ENCODE measurements around the gene SLC5A10.

SLC5A10 gene

DNA sequence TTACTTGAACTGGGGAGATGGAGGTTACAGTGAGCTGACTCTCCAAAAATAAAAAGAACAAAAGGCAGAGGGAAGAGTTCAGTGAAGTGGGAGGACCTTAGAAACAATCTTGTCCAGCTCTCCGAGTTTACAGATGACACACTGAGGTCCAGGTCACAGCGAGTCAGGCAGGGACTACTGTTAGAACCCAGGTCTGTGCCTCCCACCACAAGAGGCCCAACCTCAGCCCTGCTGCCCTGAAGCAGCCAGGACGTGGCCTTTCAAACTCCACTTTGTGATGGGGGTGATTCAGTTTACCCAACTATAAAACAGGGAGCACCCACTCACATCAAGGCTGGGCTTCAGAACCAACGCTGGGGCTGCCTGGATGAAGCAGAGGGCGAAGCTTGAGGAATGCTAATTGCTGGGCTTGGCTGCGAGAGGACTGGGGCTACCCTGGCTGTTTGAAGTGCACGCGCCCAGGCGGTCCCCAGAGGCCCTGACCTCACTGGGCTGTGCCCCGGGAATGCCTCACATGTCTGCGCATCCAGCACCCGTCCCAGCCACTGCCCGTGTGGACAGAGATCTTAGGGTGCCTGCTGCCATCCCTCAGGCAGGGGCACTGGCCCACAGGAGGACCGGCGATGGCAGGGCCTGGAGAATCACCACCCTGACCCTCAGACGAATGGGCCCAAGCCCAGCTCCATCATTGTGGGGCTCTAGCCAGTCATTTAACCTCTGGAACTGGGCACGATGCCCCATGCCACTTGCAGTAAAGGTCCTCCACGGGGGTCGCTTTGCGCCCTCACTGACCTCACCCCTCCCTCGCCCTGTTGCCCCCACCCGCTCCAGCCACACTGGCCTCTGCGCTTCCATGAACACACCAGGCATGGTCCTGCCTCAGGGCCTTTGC lies 11.4 kb downstream of the SLC5A10 start:
- in situ Hi-C loops (cut with MboI; ENCODE audit: low sequenced_read_pairs, unreplicated experiment), result no loop called here
- TF ChIP-seq, protein P1, sequence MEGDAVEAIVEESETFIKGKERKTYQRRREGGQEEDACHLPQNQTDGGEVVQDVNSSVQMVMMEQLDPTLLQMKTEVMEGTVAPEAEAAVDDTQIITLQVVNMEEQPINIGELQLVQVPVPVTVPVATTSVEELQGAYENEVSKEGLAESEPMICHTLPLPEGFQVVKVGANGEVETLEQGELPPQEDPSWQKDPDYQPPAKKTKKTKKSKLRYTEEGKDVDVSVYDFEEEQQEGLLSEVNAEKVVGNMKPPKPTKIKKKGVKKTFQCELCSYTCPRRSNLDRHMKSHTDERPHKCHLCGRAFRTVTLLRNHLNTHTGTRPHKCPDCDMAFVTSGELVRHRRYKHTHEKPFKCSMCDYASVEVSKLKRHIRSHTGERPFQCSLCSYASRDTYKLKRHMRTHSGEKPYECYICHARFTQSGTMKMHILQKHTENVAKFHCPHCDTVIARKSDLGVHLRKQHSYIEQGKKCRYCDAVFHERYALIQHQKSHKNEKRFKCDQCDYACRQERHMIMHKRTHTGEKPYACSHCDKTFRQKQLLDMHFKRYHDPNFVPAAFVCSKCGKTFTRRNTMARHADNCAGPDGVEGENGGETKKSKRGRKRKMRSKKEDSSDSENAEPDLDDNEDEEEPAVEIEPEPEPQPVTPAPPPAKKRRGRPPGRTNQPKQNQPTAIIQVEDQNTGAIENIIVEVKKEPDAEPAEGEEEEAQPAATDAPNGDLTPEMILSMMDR (IDR thresholded peaks at IDR 0.05; ENCODE audit: borderline replicate concordance, control extremely low read depth, extremely low read depth, insufficient read depth, missing control alignments), result no peak
- no peak for DNase-seq (ENCODE audit: low spot score)

DNA sequence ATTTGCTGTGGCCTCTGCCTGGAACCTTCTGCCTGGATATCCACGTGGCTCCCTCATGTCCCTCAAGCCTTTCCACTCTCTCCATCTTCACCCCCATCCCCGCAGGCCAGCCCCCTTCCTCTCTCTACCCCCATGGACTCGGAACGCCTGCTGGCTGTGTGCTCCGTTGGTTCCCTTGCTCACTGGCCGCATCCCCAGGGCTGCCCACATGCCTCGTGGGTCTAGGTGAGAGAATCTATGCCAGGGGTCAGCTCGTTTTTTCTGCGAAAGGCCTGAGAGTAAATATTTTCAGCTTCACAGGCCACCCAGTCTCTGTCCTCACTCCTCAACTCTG lies 12.0 kb downstream of the SLC5A10 start:
- DNase-seq (ENCODE audit: low spot score), result no peak
- TF ChIP-seq, protein P1 (IDR thresholded peaks at IDR 0.05; ENCODE audit: borderline replicate concordance, control extremely low read depth, extremely low read depth, insufficient read depth, missing control alignments), result no peak
- in situ Hi-C loops (cut with MboI; ENCODE audit: low sequenced_read_pairs, unreplicated experiment), result no loop called here

DNA sequence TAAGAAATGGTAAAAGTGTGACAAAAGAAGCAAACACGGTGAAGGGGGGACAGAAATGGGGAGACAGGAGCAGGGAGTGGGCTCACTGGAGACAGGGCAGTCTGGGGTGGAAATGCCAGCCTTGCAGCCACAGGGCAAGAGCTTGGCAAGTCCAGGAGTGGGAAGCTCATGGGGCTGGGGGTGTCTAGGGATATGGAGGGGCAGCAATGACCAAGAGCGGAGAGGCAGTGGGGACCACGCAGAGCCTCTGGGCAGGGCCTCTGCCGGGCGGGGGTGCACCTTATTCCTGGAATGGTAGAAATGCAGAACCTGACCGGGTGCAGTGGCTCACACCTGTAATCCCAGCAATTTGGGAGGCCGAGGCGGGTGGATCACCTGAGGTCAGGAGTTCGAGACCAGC lies 12.6 kb downstream of the SLC5A10 start:
- no peak for DNase-seq (ENCODE audit: low spot score)
- TF ChIP-seq, protein P1 (IDR thresholded peaks at IDR 0.05; ENCODE audit: borderline replicate concordance, control extremely low read depth, extremely low read depth, insufficient read depth, missing control alignments), result no peak
- in situ Hi-C loops (cut with MboI; ENCODE audit: low sequenced_read_pairs, unreplicated experiment), result no loop called here

DNA sequence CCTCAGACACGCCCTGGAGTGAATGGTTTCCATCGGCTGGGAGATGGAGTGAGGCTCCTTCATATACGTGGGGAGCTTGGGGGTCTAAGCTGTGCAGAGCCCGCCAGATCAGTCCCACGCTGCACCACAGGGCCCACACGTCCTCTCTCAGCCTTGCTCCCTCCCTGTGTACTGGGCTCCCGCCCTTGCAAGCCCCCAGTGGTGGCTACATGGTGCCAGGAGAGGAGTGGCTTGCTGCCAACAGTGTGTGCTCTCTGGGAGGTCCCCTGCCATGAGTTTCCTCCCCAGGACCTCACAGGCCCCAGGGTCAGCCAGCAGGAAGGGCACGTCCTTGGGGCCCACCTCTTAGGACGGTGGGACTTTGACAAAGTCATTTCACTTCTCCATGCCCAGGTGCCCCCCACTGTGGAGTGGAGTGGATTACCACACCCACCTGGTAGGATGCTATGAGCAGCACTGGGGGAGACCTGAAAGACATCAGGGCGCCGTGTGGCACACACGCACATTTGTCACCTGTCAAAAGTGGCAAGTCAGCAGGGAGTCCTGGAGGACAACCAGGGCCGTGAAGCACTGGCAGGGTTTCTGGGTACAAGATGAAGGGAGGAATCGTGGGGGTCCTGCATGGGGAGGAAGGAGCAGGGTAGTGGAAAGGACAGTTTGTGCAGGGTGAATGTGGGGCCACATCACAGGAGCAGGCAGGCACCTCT lies 13.7 kb downstream of the SLC5A10 start:
- TF ChIP-seq, protein P1 (IDR thresholded peaks at IDR 0.05; ENCODE audit: borderline replicate concordance, control extremely low read depth, extremely low read depth, insufficient read depth, missing control alignments), result no peak
- no peak for DNase-seq (ENCODE audit: low spot score)
- in situ Hi-C loops (cut with MboI; ENCODE audit: low sequenced_read_pairs, unreplicated experiment), result no loop called here

DNA sequence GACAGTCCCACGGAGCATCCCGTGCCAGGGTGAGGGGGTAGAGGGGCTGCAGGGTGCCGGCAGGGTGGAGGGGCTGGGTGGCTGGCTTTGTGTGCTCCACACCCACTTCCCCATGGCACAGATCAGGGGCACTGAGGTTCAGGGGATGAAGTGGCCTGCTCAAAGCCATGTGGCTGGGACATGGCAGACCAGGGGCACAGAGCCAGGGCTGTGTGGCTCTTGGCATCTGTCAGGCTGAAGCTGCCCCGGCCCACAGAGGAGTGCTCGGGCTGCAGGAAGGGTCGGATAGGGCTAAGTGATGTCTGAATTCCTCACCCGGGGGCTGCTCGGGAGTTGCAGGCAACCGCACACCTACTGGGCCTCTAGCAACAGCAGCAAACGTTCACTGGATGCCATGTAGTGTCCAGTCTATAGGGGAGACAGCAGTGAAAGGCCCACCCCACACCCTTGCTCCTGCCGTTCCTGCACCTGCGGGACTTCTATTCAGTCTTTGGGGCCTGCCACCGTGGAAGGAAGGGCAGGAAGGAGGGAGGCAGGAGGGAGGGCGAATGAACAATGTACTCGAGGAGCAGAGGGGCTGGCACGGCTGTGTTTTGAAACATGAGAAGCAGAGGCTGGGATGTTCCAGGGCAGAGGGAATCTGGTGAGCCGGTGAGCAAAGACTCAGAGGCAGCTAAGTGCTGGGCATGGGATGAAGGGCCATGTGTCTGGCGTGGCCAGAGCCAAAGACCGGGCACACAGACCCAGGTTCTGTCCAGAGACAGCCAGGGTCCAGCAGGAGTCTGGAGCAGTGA lies 15.1 kb downstream of the SLC5A10 start:
- TF ChIP-seq, protein P1 (IDR thresholded peaks at IDR 0.05; ENCODE audit: borderline replicate concordance, control extremely low read depth, extremely low read depth, insufficient read depth, missing control alignments), result no peak
- in situ Hi-C loops (cut with MboI; ENCODE audit: low sequenced_read_pairs, unreplicated experiment), result no loop called here
- DNase-seq (ENCODE audit: low spot score), result no peak

DNA sequence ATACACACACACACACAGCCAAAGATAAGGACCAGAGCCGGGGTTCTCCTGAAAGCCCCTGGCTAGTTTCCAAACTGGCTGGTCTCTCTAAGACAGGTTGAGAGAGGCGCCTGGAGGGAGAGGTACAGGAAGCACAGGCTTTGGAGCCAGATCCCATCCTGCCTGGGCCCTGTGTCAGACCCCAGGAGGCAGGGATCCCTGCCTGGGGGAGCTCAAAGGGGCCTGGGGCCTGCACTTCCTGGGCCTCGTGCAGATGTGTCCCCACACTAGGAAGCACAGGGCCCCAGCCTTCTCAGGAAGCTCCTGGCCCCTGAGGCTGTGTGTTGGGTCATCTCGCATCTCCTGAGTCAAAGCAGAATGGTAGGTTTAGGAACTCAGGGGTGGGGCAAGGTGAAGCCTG lies 16.0 kb downstream of the SLC5A10 start:
- in situ Hi-C loops (cut with MboI; ENCODE audit: low sequenced_read_pairs, unreplicated experiment), result no loop called here
- TF ChIP-seq, protein P1 (IDR thresholded peaks at IDR 0.05; ENCODE audit: borderline replicate concordance, control extremely low read depth, extremely low read depth, insufficient read depth, missing control alignments), result no peak
- no peak for DNase-seq (ENCODE audit: low spot score)

Measured in GM13976 (cell line).